SK-N-SH treated with all-trans-retinoic acid at 6 μM for 48 hours (cell line): ENCODE results near the gene SPP1.

ENCODE experiments used
- ATAC-seq: fragments of 200-7000 bp; cut with Tn5 transposase; 3 replicates; pipeline ENCODE4 v1.9.1; 2020; ENCODE audit warnings: mild to moderate bottlenecking, moderate library complexity
- ARNTL ChIP-seq: fragments of 450-650 bp; formaldehyde crosslinking; IDR thresholded peaks from 2 replicates; pipeline ENCODE4 v1.5.0; 2020; ENCODE audit warnings: low read depth, mild to moderate bottlenecking, moderate library complexity, borderline replicate concordance
- BACH2 ChIP-seq: fragments of 250-450 bp; sonication (Bioruptor Pico); IDR thresholded peaks from 2 replicates; pipeline ENCODE4 v1.9.0; 2021; ENCODE audit warnings: mild to moderate bottlenecking, borderline replicate concordance
- CSDC2 ChIP-seq: fragments of 250-450 bp; sonication (Bioruptor Pico); IDR thresholded peaks from 2 replicates; pipeline ENCODE4 v1.5.0; 2020; ENCODE audit warnings: mild to moderate bottlenecking, moderate library complexity
- ESRRG ChIP-seq: fragments of 250-450 bp; sonication (Bioruptor Pico); IDR thresholded peaks from 2 replicates; pipeline ENCODE4 v1.6.1; 2021; ENCODE audit warnings: mild to moderate bottlenecking
- GLIS3 ChIP-seq: fragments of 250-450 bp; sonication (Bioruptor Pico); IDR thresholded peaks from 2 replicates; pipeline ENCODE4 v1.5.0; 2020; ENCODE audit warnings: mild to moderate bottlenecking, moderate library complexity
- ISL1 ChIP-seq: fragments of 250-450 bp; sonication (Bioruptor Pico); IDR thresholded peaks from 2 replicates; pipeline ENCODE4 v2.1.2; 2022; ENCODE audit warnings: mild to moderate bottlenecking, moderate library complexity
- OSR1 ChIP-seq: fragments of 250-450 bp; sonication (Bioruptor Pico); IDR thresholded peaks from 2 replicates; pipeline ENCODE4 v1.8.0; 2022; ENCODE audit warnings: moderate library complexity, mild to moderate bottlenecking, inconsistent platforms
- PPARA ChIP-seq: fragments of 250-450 bp; sonication (Bioruptor Pico); IDR thresholded peaks from 2 replicates; pipeline ENCODE4 v1.5.0; 2020; ENCODE audit warnings: mild to moderate bottlenecking, borderline replicate concordance
- SNAI2 ChIP-seq: fragments of 250-450 bp; sonication (Bioruptor Pico); IDR thresholded peaks from 2 replicates; pipeline ENCODE4 v1.5.0; 2020; ENCODE audit warnings: mild to moderate bottlenecking, moderate library complexity
- TCF4 ChIP-seq: fragments of 250-450 bp; sonication (Bioruptor Pico); IDR thresholded peaks from 2 replicates; pipeline ENCODE4 v1.8.0; 2021; ENCODE audit warnings: mild to moderate bottlenecking, moderate library complexity, borderline replicate concordance
- TOX ChIP-seq: fragments of 250-450 bp; sonication (Bioruptor Pico); IDR thresholded peaks from 2 replicates; pipeline ENCODE4 v1.8.0; 2021; ENCODE audit warnings: mild to moderate bottlenecking, moderate library complexity, borderline replicate concordance
- ZC3H10 ChIP-seq: fragments of 250-450 bp; sonication (Bioruptor Pico); IDR thresholded peaks from 2 replicates; pipeline ENCODE4 v1.5.1; 2021; ENCODE audit warnings: mild to moderate bottlenecking, moderate library complexity
- ZFP3 ChIP-seq: fragments of 250-450 bp; sonication (Bioruptor Pico); IDR thresholded peaks from 2 replicates; pipeline ENCODE4 v1.5.0; 2020; ENCODE audit warnings: mild to moderate bottlenecking, moderate library complexity
- ZFP30 ChIP-seq: fragments of 450-650 bp; formaldehyde crosslinking; IDR thresholded peaks from 2 replicates; pipeline ENCODE4 v1.5.0; 2022; ENCODE audit warnings: mild to moderate bottlenecking, moderate library complexity
- ZNF8 ChIP-seq: fragments of 450-650 bp; formaldehyde crosslinking; IDR thresholded peaks from 2 replicates; pipeline ENCODE4 v1.5.0; 2020; ENCODE audit warnings: mild to moderate bottlenecking, moderate library complexity
- TF ChIP-seq, protein P1 (sequence below): fragments of 250-450 bp; sonication (Bioruptor Pico); IDR thresholded peaks from 2 replicates; pipeline ENCODE4 v1.5.0; 2020; ENCODE audit warnings: mild to moderate bottlenecking, moderate library complexity
- TF ChIP-seq, protein P2 (sequence below): fragments of 250-450 bp; sonication (Bioruptor Pico); IDR thresholded peaks from 2 replicates; pipeline ENCODE4 v1.5.1; 2020; ENCODE audit warnings: low read depth, mild to moderate bottlenecking, moderate library complexity
- TF ChIP-seq, protein P3 (sequence below): fragments of 250-450 bp; sonication (Bioruptor Pico); IDR thresholded peaks from 2 replicates; pipeline ENCODE4 v1.8.0; 2020; ENCODE audit warnings: mild to moderate bottlenecking, moderate library complexity, borderline replicate concordance

SPP1 gene

DNA sequence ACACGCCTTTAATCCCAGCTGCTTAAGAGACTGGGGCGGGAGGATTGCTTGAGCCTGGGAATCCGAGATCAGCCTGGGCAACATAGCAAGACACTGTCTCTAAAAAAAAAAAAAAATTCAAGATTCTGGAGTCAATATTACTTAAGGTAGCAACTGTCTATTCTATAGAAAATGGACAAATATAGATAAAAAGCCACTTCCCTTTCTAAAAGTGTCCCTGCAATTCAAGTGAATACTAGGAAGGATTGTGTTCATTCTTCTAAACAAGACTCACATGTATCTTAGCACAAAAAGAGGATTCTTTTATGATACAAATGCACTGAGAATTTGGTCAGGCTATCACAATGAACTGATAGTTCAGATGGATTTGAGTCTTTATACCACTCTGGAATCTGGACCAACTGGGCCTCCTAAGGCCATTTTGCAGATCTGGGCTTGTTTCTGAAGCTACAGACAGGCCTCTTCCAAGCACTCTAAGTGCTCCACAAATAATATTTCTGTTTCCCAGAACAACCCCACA is 38.9 kb downstream of the SPP1 start:
- no peak for ATAC-seq
- TF ChIP-seq, protein P1, sequence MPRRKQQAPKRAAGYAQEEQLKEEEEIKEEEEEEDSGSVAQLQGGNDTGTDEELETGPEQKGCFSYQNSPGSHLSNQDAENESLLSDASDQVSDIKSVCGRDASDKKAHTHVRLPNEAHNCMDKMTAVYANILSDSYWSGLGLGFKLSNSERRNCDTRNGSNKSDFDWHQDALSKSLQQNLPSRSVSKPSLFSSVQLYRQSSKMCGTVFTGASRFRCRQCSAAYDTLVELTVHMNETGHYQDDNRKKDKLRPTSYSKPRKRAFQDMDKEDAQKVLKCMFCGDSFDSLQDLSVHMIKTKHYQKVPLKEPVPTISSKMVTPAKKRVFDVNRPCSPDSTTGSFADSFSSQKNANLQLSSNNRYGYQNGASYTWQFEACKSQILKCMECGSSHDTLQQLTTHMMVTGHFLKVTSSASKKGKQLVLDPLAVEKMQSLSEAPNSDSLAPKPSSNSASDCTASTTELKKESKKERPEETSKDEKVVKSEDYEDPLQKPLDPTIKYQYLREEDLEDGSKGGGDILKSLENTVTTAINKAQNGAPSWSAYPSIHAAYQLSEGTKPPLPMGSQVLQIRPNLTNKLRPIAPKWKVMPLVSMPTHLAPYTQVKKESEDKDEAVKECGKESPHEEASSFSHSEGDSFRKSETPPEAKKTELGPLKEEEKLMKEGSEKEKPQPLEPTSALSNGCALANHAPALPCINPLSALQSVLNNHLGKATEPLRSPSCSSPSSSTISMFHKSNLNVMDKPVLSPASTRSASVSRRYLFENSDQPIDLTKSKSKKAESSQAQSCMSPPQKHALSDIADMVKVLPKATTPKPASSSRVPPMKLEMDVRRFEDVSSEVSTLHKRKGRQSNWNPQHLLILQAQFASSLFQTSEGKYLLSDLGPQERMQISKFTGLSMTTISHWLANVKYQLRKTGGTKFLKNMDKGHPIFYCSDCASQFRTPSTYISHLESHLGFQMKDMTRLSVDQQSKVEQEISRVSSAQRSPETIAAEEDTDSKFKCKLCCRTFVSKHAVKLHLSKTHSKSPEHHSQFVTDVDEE (CRISPR knock-in tag), result no peak

DNA sequence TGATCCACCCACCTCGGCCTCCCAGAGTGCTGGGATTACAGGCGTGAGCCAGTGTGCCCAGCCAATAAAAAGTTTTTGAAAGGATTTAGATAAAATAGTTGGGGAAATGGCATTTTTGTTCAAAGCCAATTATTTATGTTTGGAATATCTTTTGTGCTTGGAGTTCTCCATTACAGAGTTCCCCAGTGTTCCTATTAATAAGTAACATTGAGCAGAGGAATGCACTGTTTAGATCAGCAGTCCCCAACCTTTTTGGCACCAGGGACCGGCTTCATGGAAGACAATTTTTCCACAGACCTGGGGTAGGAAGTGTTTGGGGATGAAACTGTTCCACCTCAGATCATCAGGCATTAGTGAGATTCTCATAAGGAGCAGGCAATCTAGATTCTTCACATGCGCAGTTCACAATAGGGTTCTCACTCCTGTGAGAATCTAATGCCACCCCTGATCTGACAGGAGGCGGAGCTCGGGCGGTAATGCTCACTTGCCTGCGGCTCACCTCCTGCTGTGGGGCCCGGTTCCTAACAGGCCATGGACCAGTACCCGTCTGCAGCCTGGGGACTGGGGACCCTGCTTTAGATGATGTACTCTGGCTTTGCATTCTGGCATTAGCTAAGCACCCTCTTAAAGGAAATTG is 40.3 kb downstream of the SPP1 start:
- ATAC-seq, result no peak
- TF ChIP-seq, protein P2, sequence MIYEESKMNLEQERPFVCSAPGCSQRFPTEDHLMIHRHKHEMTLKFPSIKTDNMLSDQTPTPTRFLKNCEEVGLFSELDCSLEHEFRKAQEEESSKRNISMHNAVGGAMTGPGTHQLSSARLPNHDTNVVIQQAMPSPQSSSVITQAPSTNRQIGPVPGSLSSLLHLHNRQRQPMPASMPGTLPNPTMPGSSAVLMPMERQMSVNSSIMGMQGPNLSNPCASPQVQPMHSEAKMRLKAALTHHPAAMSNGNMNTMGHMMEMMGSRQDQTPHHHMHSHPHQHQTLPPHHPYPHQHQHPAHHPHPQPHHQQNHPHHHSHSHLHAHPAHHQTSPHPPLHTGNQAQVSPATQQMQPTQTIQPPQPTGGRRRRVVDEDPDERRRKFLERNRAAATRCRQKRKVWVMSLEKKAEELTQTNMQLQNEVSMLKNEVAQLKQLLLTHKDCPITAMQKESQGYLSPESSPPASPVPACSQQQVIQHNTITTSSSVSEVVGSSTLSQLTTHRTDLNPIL (CRISPR knock-in tag), result no peak
- TF ChIP-seq ISL1 (CRISPR knock-in tag) (no peak), TCF4 (CRISPR knock-in tag) (no peak), OSR1 (CRISPR knock-in tag) (no peak), TOX (CRISPR knock-in tag) (no peak), GLIS3 (CRISPR knock-in tag) (no peak), ZFP30 (CRISPR knock-in tag) (no peak), ARNTL (CRISPR knock-in tag) (no peak), BACH2 (CRISPR knock-in tag) (no peak), ESRRG (CRISPR knock-in tag) (no peak), ZNF8 (CRISPR knock-in tag) (no peak), SNAI2 (no peak), CSDC2 (CRISPR knock-in tag) (no peak), ZC3H10 (CRISPR knock-in tag) (no peak)

DNA sequence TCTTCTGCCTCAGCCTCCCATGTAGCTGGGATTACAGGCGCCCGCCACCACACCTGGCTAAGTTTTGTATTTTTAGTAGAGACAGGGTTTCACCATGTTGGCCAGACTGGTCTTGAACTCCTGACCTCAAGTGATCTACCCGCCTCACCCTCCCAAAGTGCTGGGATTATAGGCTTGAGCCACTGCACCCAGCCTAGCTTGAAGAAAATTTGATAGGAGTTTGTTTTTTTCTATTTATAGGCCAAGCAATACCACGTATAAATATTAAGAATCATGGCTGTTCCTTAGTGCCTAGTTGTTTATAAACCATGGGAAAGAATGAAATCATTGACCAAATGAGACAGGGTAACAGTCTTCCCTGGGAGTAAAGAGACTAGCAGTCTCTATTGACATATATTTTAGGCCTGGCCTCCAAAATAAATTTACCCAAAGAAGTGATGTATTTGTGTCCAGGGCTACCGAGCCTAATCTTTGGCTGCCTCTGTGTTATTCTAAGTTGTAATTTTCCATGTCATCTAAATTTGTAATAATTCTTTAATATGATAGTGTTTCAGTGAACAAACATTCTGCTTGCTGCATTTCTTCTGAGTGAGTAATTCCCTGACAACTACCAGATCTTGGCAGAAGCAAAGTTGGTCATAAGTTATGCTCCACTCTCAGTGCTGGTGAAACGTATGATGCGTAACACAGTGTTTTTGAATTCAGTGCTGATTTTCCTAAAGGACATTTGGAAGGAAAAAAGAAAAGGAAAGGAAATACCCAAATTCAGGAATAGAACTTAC is 42.2 kb downstream of the SPP1 start:
- TF ChIP-seq ZFP30 (CRISPR knock-in tag) (no peak), ISL1 (CRISPR knock-in tag) (peak; percentile 95), TOX (CRISPR knock-in tag) (peak; percentile 64; the same call in 1 of the 2 replicates), ESRRG (CRISPR knock-in tag) (peak; percentile 60; the same call in 1 of the 2 replicates), PPARA (CRISPR knock-in tag) (no peak), ZFP3 (CRISPR knock-in tag) (peak; percentile 91)
- TF ChIP-seq, protein P3, sequence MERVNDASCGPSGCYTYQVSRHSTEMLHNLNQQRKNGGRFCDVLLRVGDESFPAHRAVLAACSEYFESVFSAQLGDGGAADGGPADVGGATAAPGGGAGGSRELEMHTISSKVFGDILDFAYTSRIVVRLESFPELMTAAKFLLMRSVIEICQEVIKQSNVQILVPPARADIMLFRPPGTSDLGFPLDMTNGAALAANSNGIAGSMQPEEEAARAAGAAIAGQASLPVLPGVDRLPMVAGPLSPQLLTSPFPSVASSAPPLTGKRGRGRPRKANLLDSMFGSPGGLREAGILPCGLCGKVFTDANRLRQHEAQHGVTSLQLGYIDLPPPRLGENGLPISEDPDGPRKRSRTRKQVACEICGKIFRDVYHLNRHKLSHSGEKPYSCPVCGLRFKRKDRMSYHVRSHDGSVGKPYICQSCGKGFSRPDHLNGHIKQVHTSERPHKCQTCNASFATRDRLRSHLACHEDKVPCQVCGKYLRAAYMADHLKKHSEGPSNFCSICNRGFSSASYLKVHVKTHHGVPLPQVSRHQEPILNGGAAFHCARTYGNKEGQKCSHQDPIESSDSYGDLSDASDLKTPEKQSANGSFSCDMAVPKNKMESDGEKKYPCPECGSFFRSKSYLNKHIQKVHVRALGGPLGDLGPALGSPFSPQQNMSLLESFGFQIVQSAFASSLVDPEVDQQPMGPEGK (CRISPR knock-in tag), result peak; percentile 24; the same call in 1 of the 2 replicates
- TF ChIP-seq, protein P2 (CRISPR knock-in tag), result peak; percentile 79
- ATAC-seq, result peak; percentile 97

DNA sequence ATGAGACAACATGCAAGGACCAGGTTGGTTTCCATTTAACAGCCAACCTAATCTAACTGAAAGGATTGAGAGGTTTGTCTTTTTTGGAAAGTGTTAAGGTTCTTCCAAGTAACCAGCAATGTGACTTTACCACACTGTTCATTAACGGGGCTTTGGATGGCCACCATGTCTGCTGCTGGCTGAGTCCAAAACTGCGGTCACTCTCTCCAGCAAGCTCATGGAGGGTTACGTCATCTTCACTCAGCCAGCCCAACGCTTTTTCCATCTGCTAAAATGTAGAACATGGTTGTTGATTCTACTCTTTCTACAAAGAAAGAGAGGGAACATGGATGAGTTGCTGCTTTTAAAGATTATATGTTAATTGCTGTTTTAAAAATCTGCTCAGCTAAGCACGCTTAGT is 43.0 kb downstream of the SPP1 start:
- ATAC-seq, result no peak; the same call in 2 of the 3 replicates
- TF ChIP-seq, protein P1 (CRISPR knock-in tag), result no peak
- 0 out of 2 replicates have a peak, but pooled peaks have one; percentile 23 for TF ChIP-seq CSDC2 (CRISPR knock-in tag)
- TF ChIP-seq, all 23 proteins: peak for 1
